Neural cell (in vitro differentiated cells): Measurements from ENCODE around the gene CNPPD1. TPM values are rescaled to one million over a fixed set of nuclear protein-coding genes. Genes with fewer than 3 reads are reported as not detected.

ENCODE experiments used
- H2AFZ ChIP-seq: fragments of 200-600, 300-800 bp; sonication (generic), shearing (Covaris generic); 2 replicates; pipeline ENCODE4 v1.6.0; 2014; ENCODE audit warnings: low read depth, mild to moderate bottlenecking, antibody characterized with exemption, low read length, moderate library complexity
- H3F3A ChIP-seq: fragments of 200-600 bp; shearing (Covaris generic); 2 replicates; pipeline ENCODE4 v1.6.1; 2016; ENCODE audit warnings: mild to moderate bottlenecking, moderate library complexity, mixed read lengths, antibody characterized with exemption, low read length; ENCODE audit not compliant: insufficient read depth, poor library complexity, severe bottlenecking
- H3K27ac ChIP-seq: fragments of 200-600, 300-800 bp; sonication (generic), shearing (Covaris generic); 2 replicates; pipeline ENCODE4 v1.5.1; 2014; ENCODE audit warnings: mild to moderate bottlenecking, low read length, moderate library complexity
- H3K27me3 ChIP-seq: fragments of 300-800, 200-600 bp; sonication (generic), shearing (Covaris generic); 2 replicates; pipeline ENCODE4 v1.6.0; 2014; ENCODE audit warnings: mild to moderate bottlenecking, low read depth, low read length, moderate library complexity; ENCODE audit not compliant: insufficient read depth
- H3K36me3 ChIP-seq: fragments of 300-800, 200-600 bp; sonication (generic), shearing (Covaris generic); 2 replicates; pipeline ENCODE4 v1.5.1; 2014; ENCODE audit warnings: mild to moderate bottlenecking, antibody characterized with exemption, low read length, moderate library complexity; ENCODE audit not compliant: insufficient read depth
- H3K4me2 ChIP-seq: fragments of 300-800, 200-600 bp; sonication (generic), shearing (Covaris generic); 2 replicates; pipeline ENCODE4 v1.6.0; 2014; ENCODE audit warnings: mild to moderate bottlenecking, low read length
- H3K4me3 ChIP-seq: fragments of 300-800, 200-600 bp; sonication (generic), shearing (Covaris generic); 2 replicates; pipeline ENCODE4 v1.5.1; 2014; ENCODE audit warnings: mild to moderate bottlenecking, low read length, moderate library complexity
- H3K79me2 ChIP-seq: fragments of 200-600 bp; shearing (Covaris generic); replicated peaks from 2 replicates; pipeline ENCODE4 v1.6.0; 2014; ENCODE audit warnings: mild to moderate bottlenecking, low read length, moderate library complexity; ENCODE audit not compliant: insufficient read depth
- H3K9ac ChIP-seq: fragments of 300-800, 200-600 bp; sonication (generic), shearing (Covaris generic); 2 replicates; pipeline ENCODE4 v1.6.1; 2016; ENCODE audit warnings: mild to moderate bottlenecking, low read length, mixed read lengths
- H3K9me2 ChIP-seq: fragments of 200-600 bp; shearing (Covaris generic); 2 replicates; pipeline ENCODE4 v1.6.1; 2016; ENCODE audit warnings: mild to moderate bottlenecking, low read length, mixed read lengths; ENCODE audit not compliant: insufficient read depth
- H3K9me3 ChIP-seq: fragments of 200-600, 300-800 bp; sonication (generic), shearing (Covaris generic); 2 replicates; pipeline ENCODE4 v1.6.1; 2016; ENCODE audit warnings: mild to moderate bottlenecking, mixed run types, low read length, moderate library complexity, mixed read lengths
- H4K20me1 ChIP-seq: fragments of 200-600 bp; shearing (Covaris generic); 2 replicates; pipeline ENCODE4 v1.6.1; 2016; ENCODE audit warnings: mild to moderate bottlenecking, mixed run types; ENCODE audit not compliant: insufficient read depth
- EP300 ChIP-seq: fragments of 450-650 bp; conservative IDR thresholded peaks from 2 replicates; pipeline ENCODE4 v1.6.1; 2014; ENCODE audit warnings: antibody characterized with exemption, mild to moderate bottlenecking, moderate library complexity; ENCODE audit not compliant: poor library complexity, severe bottlenecking
- EZH2 ChIP-seq: fragments of 200-600, 300-800 bp; shearing (Covaris generic), sonication (generic); IDR thresholded peaks from 2 replicates; pipeline ENCODE4 v1.6.1; 2014; ENCODE audit warnings: antibody characterized with exemption, low read length, borderline replicate concordance, mild to moderate bottlenecking; ENCODE audit not compliant: insufficient read depth, poor library complexity, severe bottlenecking
- MXI1 ChIP-seq: fragments of 450-650 bp; conservative IDR thresholded peaks from 2 replicates; pipeline ENCODE4 v1.6.1; 2014; ENCODE audit warnings: antibody characterized with exemption, mild to moderate bottlenecking; ENCODE audit not compliant: poor library complexity, severe bottlenecking
- POLR2AphosphoS5 ChIP-seq: IDR thresholded peaks from 2 replicates; pipeline ENCODE4 v1.6.1; 2012
- RAD21 ChIP-seq: fragments of 450-650 bp; conservative IDR thresholded peaks from 2 replicates; pipeline ENCODE4 v1.6.1; 2014; ENCODE audit warnings: antibody characterized with exemption, mild to moderate bottlenecking, moderate library complexity
- SMC3 ChIP-seq: fragments of 450-650 bp; conservative IDR thresholded peaks from 2 replicates; pipeline ENCODE4 v1.6.1; 2014; ENCODE audit warnings: antibody characterized with exemption, mild to moderate bottlenecking, moderate library complexity; ENCODE audit not compliant: poor library complexity
- TAF1 ChIP-seq: IDR thresholded peaks from 2 replicates; pipeline ENCODE4 v1.6.1; 2012; ENCODE audit warnings: low read depth
- polyA plus RNA-seq: library from polyadenylated mRNA; depleted of rRNA; stranded (reverse); fragments of >200 nt; gene quantifications from 2 replicates; pipeline ENCODE4 v1.2.3, GENCODE V29; 2014
- TF ChIP-seq, protein P1 (sequence below): fragments of 450-650 bp; IDR thresholded peaks from 2 replicates; pipeline ENCODE4 v1.5.1; 2014; ENCODE audit warnings: antibody characterized with exemption, mild to moderate bottlenecking, moderate library complexity; ENCODE audit not compliant: poor library complexity, severe bottlenecking
- TF ChIP-seq, protein P2 (sequence below): IDR thresholded peaks from 2 replicates; pipeline ENCODE4 v1.6.1; 2012; ENCODE audit warnings: borderline replicate concordance

The CNPPD1 gene
- polyA plus RNA-seq, 1 donor from 2014 or later, result 89.1 TPM

DNA sequence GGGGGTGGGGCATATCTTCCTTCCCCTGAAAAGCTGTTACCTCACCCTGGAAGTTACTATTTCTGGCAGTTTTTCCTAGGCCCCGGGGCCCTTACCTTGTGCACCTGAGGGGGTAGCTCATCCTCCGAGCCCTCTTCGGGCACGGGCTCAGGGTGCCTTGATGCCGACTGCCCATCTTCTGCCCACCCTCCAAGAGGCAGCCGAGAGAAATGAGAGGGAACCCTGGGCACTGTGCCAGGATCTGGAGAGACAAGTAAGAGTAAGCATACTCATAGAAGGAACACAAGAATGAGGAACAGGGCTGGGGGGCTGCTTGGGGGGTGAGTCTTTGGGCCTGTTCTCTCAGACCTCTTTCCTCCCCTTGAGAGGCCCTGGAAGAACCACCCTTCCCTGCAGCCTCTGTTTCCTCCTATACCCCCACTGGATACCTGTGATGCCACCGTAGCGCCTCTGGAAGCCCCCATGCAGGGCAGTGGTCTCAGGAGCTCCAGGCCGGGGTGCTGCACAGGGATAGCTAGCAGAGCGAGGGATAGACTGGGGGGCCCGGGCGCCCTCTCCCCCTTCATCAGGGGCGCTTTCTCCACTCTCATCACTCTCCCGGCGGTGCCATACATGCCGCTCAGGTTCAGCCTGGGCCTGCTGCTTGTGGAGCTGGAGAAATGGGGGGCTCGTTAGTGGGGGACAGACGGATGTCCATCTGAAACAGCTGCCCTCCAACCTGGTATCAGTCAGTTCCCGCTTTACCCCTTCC, 44.1 kb upstream of the CNPPD1 start:
- no peak overlapping the region for H3K9ac ChIP-seq
- H2AFZ ChIP-seq, result no peak overlapping the region
- no peak for TF ChIP-seq EP300
- TF ChIP-seq SMC3, result no peak
- no peak for TF ChIP-seq EZH2
- TF ChIP-seq, protein P1, sequence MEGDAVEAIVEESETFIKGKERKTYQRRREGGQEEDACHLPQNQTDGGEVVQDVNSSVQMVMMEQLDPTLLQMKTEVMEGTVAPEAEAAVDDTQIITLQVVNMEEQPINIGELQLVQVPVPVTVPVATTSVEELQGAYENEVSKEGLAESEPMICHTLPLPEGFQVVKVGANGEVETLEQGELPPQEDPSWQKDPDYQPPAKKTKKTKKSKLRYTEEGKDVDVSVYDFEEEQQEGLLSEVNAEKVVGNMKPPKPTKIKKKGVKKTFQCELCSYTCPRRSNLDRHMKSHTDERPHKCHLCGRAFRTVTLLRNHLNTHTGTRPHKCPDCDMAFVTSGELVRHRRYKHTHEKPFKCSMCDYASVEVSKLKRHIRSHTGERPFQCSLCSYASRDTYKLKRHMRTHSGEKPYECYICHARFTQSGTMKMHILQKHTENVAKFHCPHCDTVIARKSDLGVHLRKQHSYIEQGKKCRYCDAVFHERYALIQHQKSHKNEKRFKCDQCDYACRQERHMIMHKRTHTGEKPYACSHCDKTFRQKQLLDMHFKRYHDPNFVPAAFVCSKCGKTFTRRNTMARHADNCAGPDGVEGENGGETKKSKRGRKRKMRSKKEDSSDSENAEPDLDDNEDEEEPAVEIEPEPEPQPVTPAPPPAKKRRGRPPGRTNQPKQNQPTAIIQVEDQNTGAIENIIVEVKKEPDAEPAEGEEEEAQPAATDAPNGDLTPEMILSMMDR, result no peak
- TF ChIP-seq POLR2AphosphoS5, result no peak
- TF ChIP-seq MXI1, result no peak
- TF ChIP-seq, protein P2, sequence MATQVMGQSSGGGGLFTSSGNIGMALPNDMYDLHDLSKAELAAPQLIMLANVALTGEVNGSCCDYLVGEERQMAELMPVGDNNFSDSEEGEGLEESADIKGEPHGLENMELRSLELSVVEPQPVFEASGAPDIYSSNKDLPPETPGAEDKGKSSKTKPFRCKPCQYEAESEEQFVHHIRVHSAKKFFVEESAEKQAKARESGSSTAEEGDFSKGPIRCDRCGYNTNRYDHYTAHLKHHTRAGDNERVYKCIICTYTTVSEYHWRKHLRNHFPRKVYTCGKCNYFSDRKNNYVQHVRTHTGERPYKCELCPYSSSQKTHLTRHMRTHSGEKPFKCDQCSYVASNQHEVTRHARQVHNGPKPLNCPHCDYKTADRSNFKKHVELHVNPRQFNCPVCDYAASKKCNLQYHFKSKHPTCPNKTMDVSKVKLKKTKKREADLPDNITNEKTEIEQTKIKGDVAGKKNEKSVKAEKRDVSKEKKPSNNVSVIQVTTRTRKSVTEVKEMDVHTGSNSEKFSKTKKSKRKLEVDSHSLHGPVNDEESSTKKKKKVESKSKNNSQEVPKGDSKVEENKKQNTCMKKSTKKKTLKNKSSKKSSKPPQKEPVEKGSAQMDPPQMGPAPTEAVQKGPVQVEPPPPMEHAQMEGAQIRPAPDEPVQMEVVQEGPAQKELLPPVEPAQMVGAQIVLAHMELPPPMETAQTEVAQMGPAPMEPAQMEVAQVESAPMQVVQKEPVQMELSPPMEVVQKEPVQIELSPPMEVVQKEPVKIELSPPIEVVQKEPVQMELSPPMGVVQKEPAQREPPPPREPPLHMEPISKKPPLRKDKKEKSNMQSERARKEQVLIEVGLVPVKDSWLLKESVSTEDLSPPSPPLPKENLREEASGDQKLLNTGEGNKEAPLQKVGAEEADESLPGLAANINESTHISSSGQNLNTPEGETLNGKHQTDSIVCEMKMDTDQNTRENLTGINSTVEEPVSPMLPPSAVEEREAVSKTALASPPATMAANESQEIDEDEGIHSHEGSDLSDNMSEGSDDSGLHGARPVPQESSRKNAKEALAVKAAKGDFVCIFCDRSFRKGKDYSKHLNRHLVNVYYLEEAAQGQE, result no peak
- no peak for TF ChIP-seq TAF1
- TF ChIP-seq RAD21, result no peak
- H4K20me1 ChIP-seq, result no peaks in the 10 kb centered on the region
- H3K4me3 ChIP-seq, result no peak overlapping the region
- H3K27me3 ChIP-seq, result no peaks in the 10 kb centered on the region
- no peaks in the 10 kb centered on the region for H3K9me3 ChIP-seq
- no peaks in the 10 kb centered on the region for H3F3A ChIP-seq
- H3K36me3 ChIP-seq, result no peaks in the 10 kb centered on the region
- H3K4me2 ChIP-seq, result no peak overlapping the region
- H3K27ac ChIP-seq, result no peak overlapping the region
- H3K9me2 ChIP-seq, result no peaks in the 10 kb centered on the region
- H3K79me2 ChIP-seq, result no peaks in the 10 kb centered on the region

DNA sequence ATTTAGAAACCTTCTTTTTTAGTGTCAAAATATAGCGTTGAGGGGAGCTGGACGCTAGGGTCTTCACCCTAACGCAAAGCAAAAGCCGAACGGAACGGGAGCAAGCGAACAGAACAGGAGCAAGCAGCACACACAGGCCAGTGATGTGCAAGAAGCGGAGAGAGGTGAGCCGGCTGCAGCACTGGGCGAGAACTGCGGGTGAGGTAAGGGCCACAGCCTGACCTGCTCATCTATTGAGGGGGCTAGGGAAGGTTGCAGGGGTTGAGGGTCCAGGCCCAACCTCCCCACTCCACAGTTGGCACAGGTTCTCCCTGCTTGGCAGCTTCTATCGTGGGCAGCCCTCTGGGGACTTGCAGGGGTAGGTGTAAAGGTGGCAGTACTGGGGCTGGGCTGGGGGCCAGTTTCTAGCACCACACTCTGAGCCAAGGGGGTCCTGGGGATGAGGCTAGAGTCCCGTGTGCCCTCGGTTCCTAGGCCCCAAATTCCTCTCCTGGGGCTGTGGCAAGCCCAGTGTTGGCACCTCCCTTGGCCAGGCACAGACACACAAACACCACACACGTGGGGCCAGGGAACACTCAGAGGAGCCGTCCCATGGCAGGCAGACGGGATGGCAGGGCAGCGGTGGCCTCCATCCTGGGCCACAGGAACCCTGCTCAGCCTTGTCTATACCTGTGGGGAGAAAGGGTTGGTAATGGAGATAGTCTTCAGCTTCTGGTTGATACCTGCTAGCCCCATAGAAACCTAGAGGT, 43.2 kb upstream of the CNPPD1 start:
- H3K4me3 ChIP-seq, result no peak overlapping the region
- H2AFZ ChIP-seq, result no peak overlapping the region
- no peak overlapping the region for H3K9ac ChIP-seq
- H4K20me1 ChIP-seq, result no peaks in the 10 kb centered on the region
- no peaks in the 10 kb centered on the region for H3K9me3 ChIP-seq
- H3K36me3 ChIP-seq, result no peaks in the 10 kb centered on the region
- no peak overlapping the region for H3K27ac ChIP-seq
- no peaks in the 10 kb centered on the region for H3K79me2 ChIP-seq
- H3F3A ChIP-seq, result no peaks in the 10 kb centered on the region
- TF ChIP-seq, protein P1, result no peak
- TF ChIP-seq, protein P2, result no peak
- no peak for TF ChIP-seq EZH2
- no peak for TF ChIP-seq POLR2AphosphoS5
- TF ChIP-seq TAF1, result no peak
- no peak for TF ChIP-seq RAD21
- TF ChIP-seq SMC3, result no peak
- TF ChIP-seq MXI1, result no peak
- no peak for TF ChIP-seq EP300
- no peaks in the 10 kb centered on the region for H3K9me2 ChIP-seq
- H3K4me2 ChIP-seq, result no peak overlapping the region
- no peaks in the 10 kb centered on the region for H3K27me3 ChIP-seq
